HG03575 (cell line): ENCODE results near the gene LIPN.
"Not testable (repeated sequence)": the region's sequence is repeated elsewhere in the genome, so short reads cannot be mapped to it uniquely, and the experiment has no call there.

Source experiments
- ATAC-seq: cut with Tn5 transposase; IDR thresholded peaks from one replicate; pipeline ENCODE4 v1.9.1; 2021; ENCODE audit not compliant: unreplicated experiment, insufficient number of reproducible peaks, low FRiP score; ENCODE audit errors: extremely low read depth

Gene LIPN

GRCh38 chr10:88759366-88760101 lies at the start of gene LIPN:
TSS of gene LIPN (plus strand) at chr10:88760020. CDS start at chr10:88761406, 1,386 bp downstream.
- ATAC-seq, result no peak

GRCh38 chr10:88715517-88715916 lies 44.3 kb upstream of the LIPN start:
- no peak for ATAC-seq

DNA sequence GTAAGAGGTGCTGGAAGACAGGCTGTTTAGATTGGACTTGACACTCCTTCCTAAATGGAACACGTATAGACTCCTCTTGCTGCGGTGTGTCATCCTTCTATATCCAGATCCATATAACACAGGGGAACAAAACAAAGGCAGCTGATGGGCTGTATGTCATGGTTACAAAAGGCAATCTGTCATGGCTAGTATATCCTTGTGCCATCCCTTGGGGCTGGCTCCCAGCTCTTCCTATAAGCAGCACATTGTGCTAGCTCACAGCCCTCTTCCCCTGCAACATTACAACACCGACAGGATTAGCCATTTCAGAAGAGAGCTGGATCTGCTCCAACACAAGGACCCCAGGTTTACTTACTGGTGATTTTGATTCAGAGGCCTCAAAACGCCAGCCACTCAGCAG lies 38.4 kb upstream of the LIPN start:
- ATAC-seq, result no peak

GRCh38 chr10:88725798-88726197 lies 34.0 kb upstream of the LIPN start:
- ATAC-seq, result no peak

DNA sequence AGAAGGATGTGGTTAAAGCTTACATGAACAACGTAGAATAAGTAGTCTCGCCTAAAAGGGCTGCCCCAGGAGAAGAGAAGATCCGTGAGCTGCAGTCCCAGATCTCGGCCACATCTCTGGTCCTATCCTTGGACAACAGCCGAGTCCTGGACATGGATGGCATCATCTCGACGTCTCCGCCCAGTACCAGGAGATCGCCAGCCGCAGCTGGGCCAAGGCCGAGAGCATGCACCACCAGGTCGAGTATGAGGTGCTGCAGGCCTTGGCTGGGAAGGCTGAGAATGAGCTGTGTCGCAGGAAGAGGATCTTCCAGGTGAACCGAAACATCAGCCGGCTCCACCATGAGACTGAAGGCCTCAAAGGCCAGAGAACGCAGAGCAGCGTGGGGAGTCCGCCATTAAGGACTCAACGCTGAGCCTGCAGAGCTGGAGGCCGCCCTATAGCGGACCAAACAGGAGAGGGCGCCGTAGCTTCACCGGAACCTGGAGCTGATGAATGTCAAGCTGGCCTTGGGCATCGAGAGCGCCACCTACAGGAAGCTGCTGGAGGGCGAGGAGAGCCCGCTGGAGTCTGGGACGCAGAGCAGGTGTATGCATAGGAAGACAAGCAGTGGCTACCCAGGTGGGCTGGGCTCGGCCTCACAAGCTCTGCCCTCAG lies 31.6 kb upstream of the LIPN start:
- ATAC-seq, result no peak

GRCh38 chr10:88730864-88731263 lies 29.0 kb upstream of the LIPN start:
- ATAC-seq, result no peak

GRCh38 chr10:88731296-88731695 lies 28.5 kb upstream of the LIPN start:
- no peak for ATAC-seq

- ATAC-seq, result no peak
Measured at GRCh38 chr10:88733215-88733614, 26.6 kb upstream of the LIPN start.

DNA sequence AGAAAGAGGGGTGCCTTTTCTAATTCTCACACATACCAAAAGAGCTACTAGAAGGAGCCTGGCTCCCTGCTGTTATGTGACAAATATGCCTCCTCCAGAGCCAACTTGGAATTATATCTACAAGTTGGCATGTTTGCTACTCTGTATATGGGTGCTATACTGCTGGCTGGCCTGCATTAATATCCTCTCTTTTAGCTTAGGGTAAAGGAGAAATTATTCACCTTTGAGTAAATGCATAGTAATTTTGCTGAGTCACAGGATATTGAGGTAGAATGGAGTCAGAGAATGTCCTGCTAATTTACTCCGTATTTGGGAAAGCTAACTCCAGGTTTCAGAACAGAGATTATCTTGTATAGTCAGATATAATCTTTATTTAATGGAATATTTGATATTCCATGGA lies 24.2 kb upstream of the LIPN start:
- no peak for ATAC-seq

GRCh38 chr10:88741921-88742320 lies 17.9 kb upstream of the LIPN start:
- ATAC-seq, result not testable (repeated sequence)

DNA sequence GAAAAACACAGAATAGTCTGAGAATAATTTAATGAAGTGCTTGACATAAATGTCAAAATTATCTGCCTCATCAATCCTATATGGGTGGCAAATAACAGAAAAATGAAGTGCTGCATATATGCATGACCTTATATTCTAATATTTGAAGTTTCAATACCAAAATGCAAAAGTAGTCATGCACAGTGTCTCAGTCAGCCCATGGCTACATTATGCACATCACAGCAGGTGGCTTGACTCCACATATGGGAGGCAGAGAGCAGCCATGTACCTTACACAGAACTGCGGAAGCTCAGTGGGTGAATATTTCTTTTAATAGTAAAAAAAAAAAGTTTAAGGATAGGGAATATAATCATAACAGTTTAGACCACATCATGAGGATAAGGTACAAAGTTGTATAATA lies 17.4 kb upstream of the LIPN start:
- no peak for ATAC-seq

DNA sequence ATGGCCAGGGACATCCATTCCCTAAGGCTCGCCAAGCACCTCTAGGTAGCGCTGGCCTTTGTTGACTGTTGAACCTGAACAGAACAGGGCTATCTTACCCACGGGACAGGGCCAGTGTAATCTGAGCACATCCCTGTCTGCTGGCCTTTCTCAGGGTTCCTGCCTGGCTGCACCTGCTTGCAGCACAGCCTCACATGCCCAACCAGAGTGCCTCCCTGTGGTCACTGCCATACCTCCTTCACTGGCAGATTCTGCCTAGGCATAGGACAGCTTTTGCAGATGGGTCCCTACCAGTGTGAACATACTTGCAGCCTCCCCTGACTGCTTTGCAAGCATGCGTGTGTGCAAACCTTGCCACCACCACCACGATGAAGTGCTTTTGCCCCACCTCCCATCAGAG lies 15.8 kb upstream of the LIPN start:
- no peak for ATAC-seq

DNA sequence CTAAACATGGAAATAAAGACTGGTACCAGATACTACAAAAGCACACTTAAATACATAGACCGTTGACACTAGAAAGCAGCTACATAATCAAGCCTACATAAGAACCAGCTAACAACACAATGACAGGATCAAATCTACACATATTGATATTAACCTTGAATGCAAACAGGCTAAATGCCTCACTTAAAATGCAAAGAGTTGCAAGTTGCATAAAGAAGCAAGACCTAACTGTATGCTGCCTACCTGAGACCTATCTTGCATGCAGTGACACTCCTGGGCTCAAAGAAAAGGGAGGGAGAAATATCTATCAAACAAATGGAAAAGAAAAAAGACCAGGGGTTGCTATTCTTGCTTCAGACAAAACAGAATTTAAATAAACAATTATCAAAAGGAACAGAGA lies 14.2 kb upstream of the LIPN start:
- ATAC-seq, result no peak

DNA sequence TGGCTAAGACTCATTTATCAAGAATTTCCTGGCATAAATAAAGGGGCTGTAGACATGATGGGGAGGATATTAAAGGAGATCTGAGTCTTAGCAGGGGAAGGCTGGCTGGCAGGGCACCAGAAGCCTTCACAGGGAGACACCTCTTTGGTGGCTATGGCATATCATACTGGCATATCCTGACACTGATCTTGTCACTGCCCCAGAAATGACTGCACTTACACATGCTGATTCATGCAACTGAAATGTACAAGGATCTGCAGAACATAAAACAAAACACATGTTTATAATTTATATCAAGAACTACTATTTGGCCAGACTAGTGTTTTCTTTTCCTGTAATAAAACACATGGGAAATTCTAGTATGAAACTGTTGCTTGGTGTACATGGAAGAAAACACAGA lies 5.5 kb upstream of the LIPN start:
- ATAC-seq, result no peak

GRCh38 chr10:88755753-88756152 lies 4.1 kb upstream of the LIPN start:
- ATAC-seq, result no peak

DNA sequence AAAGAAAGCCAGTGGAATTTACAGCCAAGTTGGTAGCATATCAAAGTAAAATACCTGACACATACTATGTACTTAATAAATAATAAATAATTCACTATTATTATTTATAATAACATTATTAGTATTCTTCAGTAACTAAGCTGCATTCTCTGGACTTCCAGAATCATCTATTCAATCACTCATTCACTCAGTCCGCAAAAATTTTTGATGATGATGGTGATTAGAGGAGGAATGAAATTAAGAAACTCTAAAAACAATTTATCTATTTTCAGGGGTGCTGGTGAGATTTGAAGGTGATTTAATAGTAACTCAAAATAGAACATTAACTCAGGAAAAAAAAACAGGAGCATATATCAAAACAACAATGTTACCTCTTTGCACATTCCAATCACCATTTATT lies 3.2 kb upstream of the LIPN start:
- ATAC-seq, result no peak

GRCh38 chr10:88762906-88763305 lies 3.1 kb downstream of the LIPN start:
- ATAC-seq, result no peak

GRCh38 chr10:88763441-88763840 lies 3.6 kb downstream of the LIPN start:
- ATAC-seq, result no peak

GRCh38 chr10:88764110-88764509 lies 4.3 kb downstream of the LIPN start:
- ATAC-seq, result no peak

- no peak for ATAC-seq
Measured at GRCh38 chr10:88765816-88766215, 6.0 kb downstream of the LIPN start.

- ATAC-seq, result no peak
Measured at GRCh38 chr10:88769384-88769783, 9.6 kb downstream of the LIPN start.
